HG02763 (cell line): ENCODE data around the gene TMEM263.
"Not testable (repeated sequence)": the region's sequence is repeated elsewhere in the genome, so short reads cannot be mapped to it uniquely, and the experiment has no call there.

Experiments used
- ATAC-seq: cut with Tn5 transposase; IDR thresholded peaks from one replicate; pipeline ENCODE4 v1.9.1; 2021; ENCODE audit warnings: mild to moderate bottlenecking, moderate library complexity; ENCODE audit not compliant: unreplicated experiment

Gene TMEM263

DNA sequence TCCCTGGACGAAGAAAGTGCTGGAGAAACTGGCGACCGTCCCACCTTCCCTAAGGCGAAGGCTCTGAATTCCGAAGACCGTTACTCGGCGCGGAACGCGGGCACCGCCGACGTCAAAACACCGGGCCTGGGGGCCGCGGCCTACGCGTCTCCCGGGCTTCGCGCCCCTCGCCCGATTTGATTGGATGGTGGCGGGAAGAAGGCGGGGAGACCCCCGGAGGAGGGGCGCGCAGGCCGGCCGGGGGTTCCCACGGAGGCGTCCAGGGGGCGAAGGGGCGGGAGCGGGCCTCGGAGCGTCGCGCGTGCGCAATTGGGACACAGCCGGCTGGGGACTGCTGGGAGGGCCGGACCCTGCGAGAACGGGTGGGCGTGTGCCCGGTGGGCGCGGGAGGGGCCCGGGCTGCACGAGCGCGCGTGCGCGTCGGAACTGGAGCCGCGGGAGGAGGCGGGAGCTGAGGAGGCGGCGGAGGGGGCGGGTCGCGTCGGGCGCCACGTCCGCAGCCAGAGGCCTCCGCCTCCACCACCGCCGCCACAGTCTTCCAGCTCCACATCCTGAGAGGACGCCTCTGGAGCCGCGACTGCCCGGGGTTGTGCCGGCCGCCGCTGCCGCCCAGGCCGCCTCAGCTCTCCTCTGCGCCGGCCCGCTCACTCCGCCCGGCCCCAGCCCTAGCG, at the start of gene TMEM263:
TSS of gene TMEM263 (plus strand) at position 531 of the 671 bp plus-strand sequence. CDS start 11,210 bp downstream, outside the sequence.
- peak; percentile 83 for ATAC-seq

- ATAC-seq, result no peak
Measured at GRCh38 chr12:106906715-106907114, 49.0 kb upstream of the TMEM263 start.

- ATAC-seq, result no peak
Measured at GRCh38 chr12:106907411-106907810, 48.3 kb upstream of the TMEM263 start.

- ATAC-seq, result no peak
Measured at GRCh38 chr12:106907846-106908245, 47.9 kb upstream of the TMEM263 start.

GRCh38 chr12:106908561-106908960, 47.1 kb upstream of the TMEM263 start:
- no peak for ATAC-seq

- ATAC-seq, result peak; percentile 55
Measured at GRCh38 chr12:106910202-106910601, 45.5 kb upstream of the TMEM263 start.

GRCh38 chr12:106911581-106911980, 44.1 kb upstream of the TMEM263 start:
- ATAC-seq, result no peak

- ATAC-seq, result no peak
Measured at GRCh38 chr12:106913456-106913855, 42.3 kb upstream of the TMEM263 start.

DNA sequence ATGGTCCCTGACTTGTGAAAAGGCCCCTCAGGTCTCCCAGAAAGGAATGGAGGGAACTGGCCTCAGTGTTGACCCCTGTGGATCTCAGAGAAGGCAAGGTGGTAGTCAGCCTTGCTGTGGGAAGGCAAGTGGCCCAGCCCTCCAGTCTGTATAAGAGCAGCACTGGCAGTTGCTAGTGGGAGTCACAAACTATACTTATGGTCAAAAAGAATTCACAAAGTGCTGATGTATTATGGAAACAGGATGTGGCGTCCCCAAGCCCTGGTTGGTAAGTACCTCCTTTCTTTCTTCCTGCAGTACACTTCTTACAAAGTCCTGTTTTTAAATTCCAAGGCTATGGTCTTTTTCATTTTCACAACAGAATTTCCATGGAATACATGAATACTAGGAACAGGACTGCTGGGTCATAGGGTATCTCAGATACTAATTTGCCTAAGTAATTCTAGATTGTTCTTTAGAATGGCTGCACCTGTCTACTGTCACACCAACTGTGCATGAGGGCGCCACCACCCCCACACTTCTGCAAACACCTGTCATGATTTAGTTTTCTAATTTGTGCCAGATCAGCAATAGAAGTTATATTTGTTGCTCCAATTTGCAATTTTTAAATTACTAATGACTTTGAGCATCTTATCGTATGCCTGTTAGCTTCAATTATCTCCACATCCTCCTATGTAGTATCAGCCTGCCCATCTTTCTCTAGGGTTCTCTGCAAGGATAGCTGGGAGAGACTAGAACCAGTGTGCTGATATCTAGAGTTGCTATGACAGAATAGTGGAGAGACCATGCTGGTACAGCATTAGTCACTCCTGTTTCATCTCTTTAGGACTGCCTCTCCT, 40.7 kb upstream of the TMEM263 start:
- peak; percentile 61 for ATAC-seq

- no peak for ATAC-seq
Measured at GRCh38 chr12:106915635-106916026, 40.1 kb upstream of the TMEM263 start.

GRCh38 chr12:106917503-106917902, 38.2 kb upstream of the TMEM263 start:
- ATAC-seq, result no peak

DNA sequence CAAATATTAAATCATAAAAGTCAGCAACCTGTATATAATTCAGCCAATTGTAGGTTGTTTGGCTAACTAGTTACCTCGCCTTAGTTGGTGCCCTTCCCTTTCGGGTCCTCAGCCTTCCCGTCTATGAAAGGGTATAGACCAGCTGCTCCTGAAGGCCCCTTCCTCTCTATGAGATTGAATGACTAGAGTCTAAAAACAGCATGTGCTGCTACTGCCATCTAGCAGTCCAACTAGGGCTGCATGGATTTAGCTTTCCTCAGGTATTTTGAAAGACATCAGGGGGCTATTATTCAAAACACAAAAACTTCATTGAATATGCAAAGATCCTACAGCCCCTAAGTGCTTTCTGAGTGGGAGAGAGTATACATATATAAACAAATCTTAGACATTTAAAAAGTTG, 37.0 kb upstream of the TMEM263 start:
- no peak for ATAC-seq

- no peak for ATAC-seq
Measured at GRCh38 chr12:106919910-106920544, 35.7 kb upstream of the TMEM263 start.

GRCh38 chr12:106921976-106922375, 33.7 kb upstream of the TMEM263 start:
- not testable (repeated sequence) for ATAC-seq

DNA sequence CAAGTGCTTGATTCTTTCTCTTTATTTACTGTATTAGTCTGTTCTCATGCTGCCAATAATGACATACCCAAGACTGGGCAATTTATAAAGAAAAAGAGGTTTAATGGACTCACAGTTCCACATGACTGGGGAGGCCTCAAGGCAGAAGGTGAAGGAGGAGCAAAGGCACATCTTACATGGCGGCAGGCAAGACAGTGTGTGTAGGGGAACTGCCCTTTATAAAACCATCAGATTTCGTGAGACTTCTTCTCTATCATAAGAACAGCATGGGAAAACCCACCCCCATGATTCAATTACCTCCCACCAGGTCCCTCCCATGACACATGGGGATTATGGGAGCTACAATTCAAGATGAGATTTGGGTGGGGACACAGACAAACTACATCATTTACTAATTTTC, 32.1 kb upstream of the TMEM263 start:
- not testable (repeated sequence) for ATAC-seq

DNA sequence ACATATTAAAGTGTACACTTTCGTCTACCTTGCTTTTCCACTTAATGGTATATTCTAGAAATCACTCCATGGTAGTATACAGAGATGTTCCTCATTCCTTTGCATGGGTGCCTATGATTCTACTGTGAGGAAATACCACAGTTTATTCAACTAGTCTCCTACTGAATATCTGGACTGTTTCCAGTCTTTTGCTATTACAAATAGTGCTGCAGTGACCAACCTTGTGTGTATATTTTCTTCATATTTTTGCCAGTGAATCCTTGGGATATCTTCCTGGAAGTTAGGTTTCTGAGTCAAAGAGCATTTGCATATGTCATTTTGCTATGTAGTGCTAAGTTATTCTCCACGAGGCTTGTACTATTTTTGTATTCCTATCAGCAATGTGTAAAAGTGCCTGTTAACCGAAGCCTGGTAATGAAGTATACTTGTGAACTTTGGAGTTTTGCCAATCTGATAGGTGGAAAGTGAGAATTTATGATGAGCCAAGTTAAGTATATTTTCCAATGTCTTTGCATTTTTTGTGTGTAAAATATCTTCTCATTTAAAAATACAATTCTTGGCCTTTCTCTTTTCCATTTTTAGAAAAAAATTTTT, 31.3 kb upstream of the TMEM263 start:
- no peak for ATAC-seq

DNA sequence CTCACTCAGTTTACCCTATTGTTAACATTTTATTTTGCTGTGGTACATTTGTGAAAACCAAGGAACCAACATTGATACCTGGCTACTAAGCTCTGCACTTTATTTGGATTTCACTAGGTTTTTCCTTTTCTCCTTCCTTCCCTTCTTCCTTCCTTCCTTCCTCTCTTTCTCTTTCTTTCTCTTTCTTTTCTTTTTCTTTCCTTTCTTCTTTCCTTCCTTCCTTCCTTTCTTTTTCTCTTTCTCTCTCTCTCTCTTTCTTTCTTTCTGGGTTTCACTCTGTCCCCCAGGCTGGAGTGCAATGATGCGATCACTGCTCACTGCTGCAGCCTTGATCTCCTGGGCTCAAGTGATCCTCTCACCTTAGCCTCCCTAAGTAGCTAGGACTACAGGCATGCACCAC, 29.1 kb upstream of the TMEM263 start:
- no peak for ATAC-seq

GRCh38 chr12:106934277-106934676, 21.4 kb upstream of the TMEM263 start:
- ATAC-seq, result no peak

GRCh38 chr12:106941481-106942156, 14.1 kb upstream of the TMEM263 start:
- ATAC-seq, result no peak

- no peak for ATAC-seq
Measured at GRCh38 chr12:106942775-106943174, 12.9 kb upstream of the TMEM263 start.
